ENCODE results near the gene CSNK2A1. TPM values are rescaled to one million over a fixed set of nuclear protein-coding genes. Genes with fewer than 3 reads are reported as not detected.

CSNK2A1 gene
- total and polyA plus RNA-seq, 7 donors: 43.9 to 180 (median 122) TPM

- Histone ChIP-seq H3K27me3 (ENCODE audit: insufficient read depth in 3 of 3, low read length in 2 of 3) (peaks cover 0 to 8% (median 0%) of the 10 kb centered on the region in 3 donors), H3K36me3 (ENCODE audit: insufficient read depth in 1 of 2, low read depth in 1 of 2) (no peaks in the 10 kb centered on the region), H3K4me3 (no peak overlapping the region), H3K4me1 (no peaks in the 10 kb centered on the region), H3K9me3 (no peaks in the 10 kb centered on the region), H3K27ac (no peak overlapping the region)
- WGBS, 3 donors: 38 to 52% (median 43%) methylated on average over 6 of the region's 6 CpGs
- DNase-seq (no peak), ATAC-seq (no peak)
- TF ChIP-seq CTCF (IDR thresholded peaks at IDR 0.05): no peak
- intact Hi-C loops (cut with DNase I): no loop called here
Observed at GRCh38 chr20:555976-556385, 12.4 kb upstream of the CSNK2A1 start.

- intact Hi-C loops (cut with DNase I): no loop called here
- ATAC-seq (no peak), DNase-seq (no peak)
- Histone ChIP-seq H3K4me1 (no peaks in the 10 kb centered on the region), H3K36me3 (ENCODE audit: insufficient read depth in 1 of 2, low read depth in 1 of 2) (no peaks in the 10 kb centered on the region), H3K9me3 (no peaks in the 10 kb centered on the region), H3K27me3 (ENCODE audit: insufficient read depth in 3 of 3, low read length in 2 of 3) (peaks cover 0 to 15% (median 0%) of the 10 kb centered on the region in 3 donors), H3K4me3 (no peak overlapping the region), H3K27ac (no peak overlapping the region)
- WGBS, 3 donors: 61 to 69% (median 62%) methylated on average over 7 of the region's 7 CpGs
- TF ChIP-seq CTCF (IDR thresholded peaks at IDR 0.05): no peak
Observed at GRCh38 chr20:550611-551010, 7.0 kb upstream of the CSNK2A1 start.

- DNase-seq (no peak), ATAC-seq (no peak)
- WGBS, 3 donors: 88 to 93% (median 89%) methylated on average over 4 of the region's 4 CpGs
- H3K9me3 ChIP-seq: no peaks in the 10 kb centered on the region
- intact Hi-C loops (cut with DNase I): loop anchor here (5.0 to 10.0 kb wide), 2 partner anchors 102 to 145 kb away; partner anchors contain the start of genes RBCK1 (in 1 of the 2) and SRXN1 (in 1 of the 2)
- H3K4me1 ChIP-seq: no peaks in the 10 kb centered on the region
- no peak for TF ChIP-seq CTCF (IDR thresholded peaks at IDR 0.05)
- H3K4me3 ChIP-seq: no peak overlapping the region
- H3K27ac ChIP-seq: no peak overlapping the region
- peaks cover 0 to 15% (median 0%) of the 10 kb centered on the region in 3 donors for H3K27me3 ChIP-seq (ENCODE audit: insufficient read depth in 3 of 3, low read length in 2 of 3)
- H3K36me3 ChIP-seq (ENCODE audit: insufficient read depth in 1 of 2, low read depth in 1 of 2): no peaks in the 10 kb centered on the region
Observed at GRCh38 chr20:549722-550496, 6.3 kb upstream of the CSNK2A1 start.

GRCh38 chr20:548906-549305, 5.3 kb upstream of the CSNK2A1 start:
- Histone ChIP-seq H3K27me3 (ENCODE audit: insufficient read depth in 3 of 3, low read length in 2 of 3) (peaks cover 0 to 12% (median 0%) of the 10 kb centered on the region in 3 donors), H3K4me3 (no peak overlapping the region), H3K27ac (no peak overlapping the region), H3K9me3 (no peaks in the 10 kb centered on the region), H3K36me3 (ENCODE audit: insufficient read depth in 1 of 2, low read depth in 1 of 2) (no peaks in the 10 kb centered on the region), H3K4me1 (peaks cover 6% of the 10 kb centered on the region)
- ATAC-seq (no peak), DNase-seq (no peak)
- intact Hi-C loops (cut with DNase I): loop anchor here (5.0 to 10.0 kb wide), 2 partner anchors 103 to 144 kb away; partner anchors contain the start of genes RBCK1 (in 1 of the 2) and SRXN1 (in 1 of the 2)
- WGBS, 3 donors: 56 to 68% (median 58%) methylated on average over 1 of the region's 1 CpG
- no peak for TF ChIP-seq CTCF (IDR thresholded peaks at IDR 0.05)

Measured in psoas muscle (tissue), 8 donors.